CD4-positive, alpha-beta T cell (primary cell): ENCODE measurements around the gene ADARB2. TPM values are rescaled to one million over a fixed set of nuclear protein-coding genes. Genes with fewer than 3 reads are reported as not detected.

Experiments
- ATAC-seq: fragments of 200-7000 bp; cut with Tn5 transposase; one replicate; pipeline ENCODE4 v1.10.0; 2022; ENCODE audit warnings: mild to moderate bottlenecking; ENCODE audit not compliant: poor library complexity
- CTCF ChIA-PET: fragments of 350-600 bp; sonication (Branson Sonifier 250); formaldehyde crosslinking; loops from one replicate; lab custom pipeline; 2021; ENCODE audit warnings: antibody characterized with exemption, inconsistent platforms; lab: Charles Lee
- POLR2A ChIA-PET: fragments of 350-600 bp; sonication (Branson Sonifier 250); formaldehyde crosslinking; loops from one replicate; lab custom pipeline; 2021; ENCODE audit warnings: antibody characterized with exemption, inconsistent platforms; lab: Charles Lee
- DNase-seq, 14 experiments: peaks; one replicate each; pipeline ENCODE4 v3.0.0-alpha.2; 2013 to 2020; ENCODE audit warnings: mixed read lengths in 2 of 14
- H3K27ac ChIP-seq, 2 donors: one replicate each; pipeline versions ENCODE4 v1.5.1 to v1.7.0; 2013; ENCODE audit warnings: low read length in 2 of 2, low read depth in 1 of 2, mild to moderate bottlenecking in 1 of 2
- H3K27me3 ChIP-seq, 2 experiments: 1 replicate in 1 of 2; 2 replicates in 1 of 2; pipeline versions ENCODE4 v1.6.1 to v1.7.0; 2013; ENCODE audit warnings: low read length in 2 of 2, control low read depth in 1 of 2, mild to moderate bottlenecking in 1 of 2, moderate library complexity in 1 of 2; ENCODE audit not compliant: insufficient read depth in 2 of 2, control insufficient read depth in 1 of 2
- H3K36me3 ChIP-seq: one replicate; pipeline ENCODE4 v1.6.1; 2013; ENCODE audit warnings: low read length, control low read depth; ENCODE audit not compliant: insufficient read depth
- H3K4me1 ChIP-seq: one replicate; pipeline ENCODE4 v1.6.1; 2013; ENCODE audit warnings: low read length, control low read depth; ENCODE audit not compliant: insufficient read depth
- H3K4me3 ChIP-seq: one replicate; pipeline ENCODE4 v1.5.1; 2013; ENCODE audit warnings: mild to moderate bottlenecking, low read length, moderate library complexity
- H3K9me3 ChIP-seq, 2 experiments: 1 replicate in 1 of 2; 2 replicates in 1 of 2; pipeline versions ENCODE4 v1.6.1 to v1.7.0; 2013; ENCODE audit warnings: low read length in 2 of 2, mild to moderate bottlenecking in 2 of 2, control low read depth in 1 of 2, moderate library complexity in 1 of 2; ENCODE audit not compliant: control insufficient read depth in 1 of 2, insufficient read depth in 1 of 2
- H3K27ac Mint-ChIP-seq: one replicate; pipeline ENCODE4 v1.8.0; 2020; ENCODE audit warnings: mixed read lengths
- H3K27me3 Mint-ChIP-seq: one replicate; pipeline ENCODE4 v1.8.0; 2021; ENCODE audit warnings: mixed read lengths
- H3K36me3 Mint-ChIP-seq: one replicate; pipeline ENCODE4 v1.8.0; 2021; ENCODE audit warnings: low read depth, mixed read lengths
- H3K4me1 Mint-ChIP-seq: one replicate; pipeline ENCODE4 v1.8.0; 2021; ENCODE audit warnings: low read depth, mixed read lengths
- H3K4me3 Mint-ChIP-seq: one replicate; pipeline ENCODE4 v1.8.0; 2020; ENCODE audit warnings: mild to moderate bottlenecking, mixed read lengths
- H3K9me3 Mint-ChIP-seq: one replicate; pipeline ENCODE4 v1.8.0; 2020; ENCODE audit warnings: mixed read lengths
- CTCF ChIP-seq: fragments of 200-600 bp; IDR thresholded peaks from one replicate; pipeline ENCODE4 v1.8.0; 2022; ENCODE audit warnings: antibody characterized with exemption, mild to moderate bottlenecking
- intact Hi-C, 2 experiments: fragments of 100-400 bp; cut with DNase I in 1 of 2; cut with micrococcal nuclease in 1 of 2; formaldehyde crosslinking; loops; one replicate each; pipeline versions ENCODE4 v1.15.1 to v1.9.0; 2023 to 2025; cut with DNase I, micrococcal nuclease
- total RNA-seq, 174 experiments: library from RNA in 2 of 174; stranded (reverse) in 2 of 174; gene quantifications; one replicate each; pipeline ENCODE4 v1.2.3 and lab custom pipeline; 2021 to 2026

ADARB2 gene
- total RNA-seq, 2 experiments from 2014 or later = 0.14 TPM; not detected in 1

- Histone ChIP-seq H3K27ac (no peak overlapping the region), H3K36me3 (no peaks in the 10 kb centered on the region), H3K27me3 (peaks cover 0 to 4% of the 10 kb centered on the region in 2 experiments), H3K9me3 (peaks cover 3 to 7% of the 10 kb centered on the region in 2 experiments), H3K4me1 (no peaks in the 10 kb centered on the region), H3K4me3 (no peak overlapping the region)
- DNase-seq = no peak
- Mint-ChIP-seq H3K9me3 (no peaks in the 10 kb centered on the region), H3K36me3 (no peaks in the 10 kb centered on the region), H3K4me1 (no peaks in the 10 kb centered on the region), H3K27ac (no peak overlapping the region), H3K27me3 (peaks cover 25% of the 10 kb centered on the region), H3K4me3 (no peak overlapping the region)
- ATAC-seq = no peak
- no peak for TF ChIP-seq CTCF
- ChIA-PET POLR2A (no interaction called here), CTCF (no interaction called here)
- intact Hi-C loops = no loop called here
Measured at GRCh38 chr10:1615186-1615954, 122.0 kb downstream of the ADARB2 start.

GRCh38 chr10:1613511-1613910 is 123.8 kb downstream of the ADARB2 start:
- CTCF ChIA-PET = no interaction called here
- H3K27me3 Mint-ChIP-seq = peaks cover 43% of the 10 kb centered on the region
- no peak overlapping the region for H3K4me3 Mint-ChIP-seq
- Histone ChIP-seq H3K36me3 (no peaks in the 10 kb centered on the region), H3K4me1 (no peaks in the 10 kb centered on the region), H3K27me3 (peaks cover 0 to 12% of the 10 kb centered on the region in 2 experiments), H3K9me3 (peaks cover 0 to 7% of the 10 kb centered on the region in 2 experiments), H3K27ac (no peak overlapping the region), H3K4me3 (no peak overlapping the region)
- no peaks in the 10 kb centered on the region for H3K36me3 Mint-ChIP-seq
- intact Hi-C loops = no loop called here
- no peak overlapping the region for H3K27ac Mint-ChIP-seq
- no peak for ATAC-seq
- no peak for TF ChIP-seq CTCF
- H3K4me1 Mint-ChIP-seq = no peaks in the 10 kb centered on the region
- POLR2A ChIA-PET = no interaction called here
- no peak for DNase-seq
- H3K9me3 Mint-ChIP-seq = no peaks in the 10 kb centered on the region

DNA sequence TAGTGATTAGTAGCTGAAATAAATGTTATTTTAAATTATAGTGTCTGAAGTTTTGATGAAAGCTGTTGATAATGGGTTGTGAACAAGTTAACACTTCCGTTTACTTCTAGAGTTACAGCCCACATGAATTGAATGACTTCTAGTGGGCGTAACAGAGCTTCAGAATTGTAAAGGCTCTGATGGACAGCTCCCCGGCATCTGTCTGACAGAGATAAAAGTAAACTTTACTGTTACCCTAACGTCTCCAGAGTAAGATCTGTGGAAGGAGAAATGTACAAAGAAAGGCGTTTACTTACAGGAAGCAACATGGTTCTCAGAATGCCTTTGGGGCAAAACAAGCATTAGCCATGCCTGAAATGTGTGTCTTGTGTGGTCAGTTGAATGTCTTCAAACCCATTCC is 124.4 kb downstream of the ADARB2 start:
- no peak for ATAC-seq
- TF ChIP-seq CTCF = no peak
- no peaks in the 10 kb centered on the region for H3K36me3 ChIP-seq

More for the DNA sequence above, 124.4 kb downstream of the ADARB2 start:
- Histone ChIP-seq H3K27me3 (peaks cover 0 to 18% of the 10 kb centered on the region in 2 experiments), H3K4me3 (no peak overlapping the region), H3K9me3 (peaks cover 0 to 7% of the 10 kb centered on the region in 2 experiments), H3K27ac (no peak overlapping the region), H3K4me1 (no peaks in the 10 kb centered on the region)
- no peak for DNase-seq
- intact Hi-C loops = no loop called here
- Mint-ChIP-seq H3K27me3 (peaks cover 49% of the 10 kb centered on the region), H3K36me3 (no peaks in the 10 kb centered on the region), H3K4me3 (no peak overlapping the region), H3K27ac (no peak overlapping the region), H3K4me1 (no peaks in the 10 kb centered on the region), H3K9me3 (no peaks in the 10 kb centered on the region)
- ChIA-PET POLR2A (no interaction called here), CTCF (no interaction called here)
